K562 (cell line): ENCODE results near the gene C16orf96. TPM values are rescaled to one million over a fixed set of nuclear protein-coding genes. Genes with fewer than 3 reads are reported as not detected.
A peak's percentile ranks its signal among the peaks of the same experiment; 100 is the strongest.

Experiments used
- ATAC-seq: fragments of 200-7000 bp; cut with Tn5 transposase; 3 replicates; pipeline ENCODE4 v1.9.1; 2020; ENCODE audit warnings: moderate library complexity
- BruUV-seq: library from RNA; stranded (reverse); fragments of 400-500 nt; replicated peaks from 2 replicates; lab custom pipeline; 2021; lab: Mats Ljungman, UMichigan
- CTCF ChIA-PET: fragments of 300-600 bp; formaldehyde crosslinking; extraction: SDS; loops from one replicate; lab custom pipeline; 2021; ENCODE audit warnings: low intra/inter-chr PET ratio; lab: Yijun Ruan, JAX
- POLR2A ChIA-PET: fragments of 300-600, 350-650 bp; sonication (Branson Sonifier 250); formaldehyde crosslinking; extraction: SDS; loops from one replicate; lab custom pipeline; 2021; ENCODE audit warnings: antibody characterized with exemption, inconsistent platforms; lab: Yijun Ruan, JAX
- DNase-seq, 4 experiments: peaks; one replicate each; pipeline versions ENCODE4 v3.0.0 to v3.0.0-alpha.2; 2011 to 2018; ENCODE audit warnings: low spot score in 3 of 4, mixed read lengths in 3 of 4; ENCODE audit errors: extremely low read depth in 1 of 4
- FAIRE-seq: peaks from 2 replicates; lab custom pipeline; 2011; peaks lifted over from hg19 to GRCh38; lab: Jason Lieb, UNC
- H2AFZ ChIP-seq: 2 replicates; pipeline ENCODE4 v1.6.0; 2011; ENCODE audit warnings: low read depth, low read length, control low read depth, inconsistent platforms
- H3K27ac ChIP-seq: fragments of 200-600 bp; 3 replicates; pipeline ENCODE4 v1.8.0; 2011; ENCODE audit warnings: low read depth, mild to moderate bottlenecking, control low read depth, inconsistent platforms, low read length, moderate library complexity, mixed read lengths; ENCODE audit errors: extremely low read depth
- H3K27me3 ChIP-seq, 2 experiments: fragments of 300-600 bp in 1 of 2; 2 replicates in 1 of 2; 3 replicates in 1 of 2; pipeline versions ENCODE4 v1.6.0 to v1.8.0; 2011; ENCODE audit warnings: inconsistent platforms in 2 of 2, low read length in 2 of 2, mild to moderate bottlenecking in 1 of 2, mixed read lengths in 1 of 2, moderate library complexity in 1 of 2; ENCODE audit not compliant: control insufficient read depth in 2 of 2, insufficient read depth in 2 of 2
- H3K36me3 ChIP-seq: fragments of 300-600 bp; 3 replicates; pipeline ENCODE4 v1.8.0; 2011; ENCODE audit warnings: mild to moderate bottlenecking, low read length, inconsistent platforms; ENCODE audit not compliant: control insufficient read depth, insufficient read depth
- H3K4me1 ChIP-seq, 2 experiments: fragments of 200-600 bp in 1 of 2; replicated peaks in 1 of 2; 2 replicates in 1 of 2; 3 replicates in 1 of 2; pipeline versions ENCODE4 v1.5.1 to v1.8.0; 2011; ENCODE audit warnings: inconsistent platforms in 2 of 2, low read length in 2 of 2, mild to moderate bottlenecking in 1 of 2, mixed read lengths in 1 of 2, moderate library complexity in 1 of 2; ENCODE audit not compliant: control insufficient read depth in 2 of 2, insufficient read depth in 2 of 2
- H3K4me2 ChIP-seq: 2 replicates; pipeline ENCODE4 v1.6.1; 2011; ENCODE audit warnings: low read length, control low read depth, inconsistent platforms, mixed read lengths; ENCODE audit not compliant: insufficient read depth
- H3K4me3 ChIP-seq: fragments of 200-600 bp; sonication (generic), shearing (Covaris generic); 2 replicates; pipeline ENCODE4 v1.5.1; 2016; ENCODE audit warnings: control low read depth, inconsistent platforms
- H3K79me2 ChIP-seq: fragments of 200-600 bp; 3 replicates; pipeline ENCODE4 v1.8.0; 2011; ENCODE audit warnings: low read length, inconsistent platforms; ENCODE audit not compliant: control insufficient read depth, insufficient read depth
- H3K9ac ChIP-seq, 2 experiments: 2 replicates each; pipeline versions ENCODE4 v1.6.0 to v1.6.1; 2011; ENCODE audit warnings: low read depth in 2 of 2, low read length in 2 of 2, control low read depth in 1 of 2, inconsistent platforms in 1 of 2, mild to moderate bottlenecking in 1 of 2, mixed read lengths in 1 of 2; ENCODE audit not compliant: insufficient read depth in 1 of 2
- H3K9me1 ChIP-seq: one replicate; pipeline ENCODE4 v1.6.0; 2011; ENCODE audit warnings: inconsistent platforms, mild to moderate bottlenecking, low read length, moderate library complexity; ENCODE audit not compliant: control insufficient read depth, insufficient read depth
- H3K9me3 ChIP-seq: replicated peaks from 2 replicates; pipeline ENCODE4 v1.5.1; 2011; ENCODE audit warnings: low read depth, low read length, inconsistent platforms; ENCODE audit not compliant: control insufficient read depth, insufficient read depth
- H4K20me1 ChIP-seq: replicated peaks from 2 replicates; pipeline ENCODE4 v1.6.1; 2011; ENCODE audit warnings: low read length, inconsistent platforms, mixed read lengths; ENCODE audit not compliant: control insufficient read depth, insufficient read depth
- ELF1 ChIP-seq: fragments of 200-800 bp; sonication (Bioruptor generic); IDR thresholded peaks from 2 replicates; pipeline ENCODE4 v1.6.1; 2016; ENCODE audit warnings: missing genetic modification characterization, missing compliant biosample characterization
- HNRNPL ChIP-seq: fragments of 200-400 bp; formaldehyde crosslinking; IDR thresholded peaks from 2 replicates; pipeline ENCODE4 v1.6.1; 2017; ENCODE audit warnings: low read depth, mild to moderate bottlenecking, low read length
- MAFF ChIP-seq: IDR thresholded peaks from 2 replicates; pipeline ENCODE4 v1.6.1; 2012; ENCODE audit warnings: low read length, improper control_type of control experiment
- MIER1 ChIP-seq: fragments of 450-650 bp; IDR thresholded peaks from 2 replicates; pipeline ENCODE4 v1.6.1; 2016; ENCODE audit warnings: antibody characterized with exemption, mild to moderate bottlenecking, low read depth
- NR3C1 ChIP-seq: sonication (generic); formaldehyde crosslinking; IDR thresholded peaks from 2 replicates; pipeline ENCODE4 v1.8.1; 2022; ENCODE audit warnings: missing genetic modification reagents
- POLR2AphosphoS2 ChIP-seq: IDR thresholded peaks from 2 replicates; pipeline ENCODE4 v1.6.1; 2012; ENCODE audit warnings: low read length, improper control_type of control experiment
- SAFB2 ChIP-seq: fragments of 200-400 bp; formaldehyde crosslinking; IDR thresholded peaks from 2 replicates; pipeline ENCODE4 v1.6.1; 2018; ENCODE audit warnings: borderline replicate concordance, low read length, low read depth, moderate library complexity; ENCODE audit not compliant: severe bottlenecking
- SIX5 ChIP-seq, 2 experiments: IDR thresholded peaks; 2 replicates each; pipeline ENCODE4 v1.6.1; 2011; ENCODE audit warnings: low read length in 2 of 2, borderline replicate concordance in 1 of 2, low read depth in 1 of 2, mild to moderate bottlenecking in 1 of 2, moderate library complexity in 1 of 2; ENCODE audit not compliant: insufficient read depth in 1 of 2
- TAF9B ChIP-seq: fragments of 450-650 bp; IDR thresholded peaks from 2 replicates; pipeline ENCODE4 v1.6.1; 2018; ENCODE audit warnings: mild to moderate bottlenecking; ENCODE audit not compliant: partially characterized antibody
- ZKSCAN8 ChIP-seq: fragments of 200-800 bp; sonication (Bioruptor generic); IDR thresholded peaks from 2 replicates; pipeline ENCODE4 v1.6.1; 2016; ENCODE audit warnings: missing genetic modification characterization, missing compliant biosample characterization
- ZNF253 ChIP-seq: fragments of 250-450 bp; sonication (Bioruptor Pico); conservative IDR thresholded peaks from 2 replicates; pipeline ENCODE4 v1.6.1; 2021; ENCODE audit warnings: mild to moderate bottlenecking
- ZNF347 ChIP-seq: fragments of 450-650 bp; formaldehyde crosslinking; IDR thresholded peaks from 2 replicates; pipeline ENCODE4 v1.4.0; 2020; ENCODE audit warnings: low read depth, mild to moderate bottlenecking, moderate library complexity
- ZNF586 ChIP-seq: fragments of 450-650 bp; formaldehyde crosslinking; conservative IDR thresholded peaks from 2 replicates; pipeline ENCODE4 v1.4.0; 2020; ENCODE audit warnings: mild to moderate bottlenecking, moderate library complexity
- ZNF717 ChIP-seq: fragments of 250-450 bp; sonication (Bioruptor Pico); IDR thresholded peaks from 2 replicates; pipeline ENCODE4 v1.5.0; 2021
- WGBS: fragments of 100-300 bp; shearing (Covaris generic); methylation state at CpG from one replicate; pipeline ENCODE4 v1.1.6; 2016; ENCODE audit warnings: low coverage, mixed read lengths; ENCODE audit not compliant: insufficient coverage; ENCODE audit errors: missing lambda C conversion rate; 5-methylcytosine and 5-hydroxymethylcytosine counted together
- in situ Hi-C: fragments of 300-500 bp; cut with MboI; formaldehyde crosslinking; loops from 4 replicates; pipeline ENCODE4 v1.15.0; 2018; ENCODE audit warnings: inconsistent platforms, mixed read lengths
- intact Hi-C: fragments of 100-400 bp; cut with micrococcal nuclease; formaldehyde crosslinking; loops from 2 replicates; pipeline ENCODE4 v1.14.2; 2022
- polyA plus RNA-seq, 8 experiments: library from polyadenylated mRNA; depleted of rRNA in 4 of 8; stranded (reverse) in 5 of 8; unstranded in 3 of 8; fragments of >200 nt; fragmentation: Nextera tagmentation in 2 of 8; fragmentation: Illumina TruSeq in 1 of 8; extraction: Ambion mirVana in 2 of 8; extraction: Trizol in 1 of 8; gene quantifications; 2 replicates each; pipeline versions ENCODE4 v1.2.1 to v1.2.3, GENCODE V29; 2011 to 2014; ENCODE audit warnings: inconsistent platforms in 1 of 8, missing spikeins in 1 of 8
- total RNA-seq, 7 experiments: library from RNA; depleted of rRNA in 6 of 7; stranded (reverse); fragments of >200 nt in 6 of 7; fragmentation: Illumina TruSeq in 2 of 7; extraction: Trizol in 2 of 7; gene quantifications; 2 replicates each; pipeline versions ENCODE4 v1.2.1 to v1.2.3, GENCODE V29; 2011 to 2021; ENCODE audit warnings: low replicate concordance in 1 of 7
- TF ChIP-seq, protein P1 (sequence below): fragments of 250-450 bp; sonication (Bioruptor Pico); IDR thresholded peaks from 2 replicates; pipeline ENCODE4 v1.8.0; 2021; ENCODE audit warnings: mild to moderate bottlenecking, moderate library complexity
- TF ChIP-seq, protein P2 (sequence below): fragments of 450-650 bp; IDR thresholded peaks from 2 replicates; pipeline ENCODE4 v1.6.1; 2017; ENCODE audit warnings: mild to moderate bottlenecking, moderate library complexity
- TF ChIP-seq, protein P3 (sequence below): sonication (generic); formaldehyde crosslinking; IDR thresholded peaks from 2 replicates; pipeline ENCODE4 v1.8.0; 2022; ENCODE audit warnings: mild to moderate bottlenecking, low read depth, missing genetic modification reagents

The C16orf96 gene
- total and polyA plus RNA-seq, 9 of the 15 experiments (the other 6 are each of a cell fraction or from before 2014, with no cell fraction given), result not detected

DNA sequence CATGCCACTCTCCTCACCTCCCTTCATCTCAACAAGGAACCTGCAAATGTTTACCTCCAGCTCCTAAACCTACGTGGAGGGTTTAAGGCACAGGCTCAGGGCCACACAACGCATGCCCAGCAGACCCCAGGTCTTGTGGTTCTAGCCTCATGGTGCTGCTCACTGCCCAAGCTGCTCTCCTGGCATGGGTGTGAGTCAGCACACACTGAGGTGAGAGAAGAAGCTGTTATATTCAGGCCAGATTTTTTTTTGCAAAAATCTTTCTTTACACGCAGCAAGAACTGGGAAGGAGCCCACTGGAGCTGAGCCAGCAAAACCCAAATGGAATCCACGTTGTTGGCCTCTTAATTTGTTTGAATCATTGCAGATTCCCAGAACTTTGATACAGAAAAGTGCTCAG is 5.5 kb upstream of the C16orf96 start:
- H3K4me3 ChIP-seq, result no peak overlapping the region
- intact Hi-C loops (no loop called here), in situ Hi-C loops (no loop called here)
- no peak overlapping the region for H3K4me2 ChIP-seq
- H3K9ac ChIP-seq, result no peak overlapping the region
- ATAC-seq (no peak), FAIRE-seq (no peak), DNase-seq (peak in 1 of 4 experiments; percentile 3)
- H2AFZ ChIP-seq, result no peak overlapping the region
- no TSS peak for BruUV-seq
- no peaks in the 10 kb centered on the region for H3K79me2 ChIP-seq
- H3K27ac ChIP-seq, result no peak overlapping the region
- TF ChIP-seq HNRNPL, result no peak
- TF ChIP-seq, protein P1, sequence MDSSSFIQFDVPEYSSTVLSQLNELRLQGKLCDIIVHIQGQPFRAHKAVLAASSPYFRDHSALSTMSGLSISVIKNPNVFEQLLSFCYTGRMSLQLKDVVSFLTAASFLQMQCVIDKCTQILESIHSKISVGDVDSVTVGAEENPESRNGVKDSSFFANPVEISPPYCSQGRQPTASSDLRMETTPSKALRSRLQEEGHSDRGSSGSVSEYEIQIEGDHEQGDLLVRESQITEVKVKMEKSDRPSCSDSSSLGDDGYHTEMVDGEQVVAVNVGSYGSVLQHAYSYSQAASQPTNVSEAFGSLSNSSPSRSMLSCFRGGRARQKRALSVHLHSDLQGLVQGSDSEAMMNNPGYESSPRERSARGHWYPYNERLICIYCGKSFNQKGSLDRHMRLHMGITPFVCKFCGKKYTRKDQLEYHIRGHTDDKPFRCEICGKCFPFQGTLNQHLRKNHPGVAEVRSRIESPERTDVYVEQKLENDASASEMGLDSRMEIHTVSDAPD, result no peak
- TF ChIP-seq, protein P2, sequence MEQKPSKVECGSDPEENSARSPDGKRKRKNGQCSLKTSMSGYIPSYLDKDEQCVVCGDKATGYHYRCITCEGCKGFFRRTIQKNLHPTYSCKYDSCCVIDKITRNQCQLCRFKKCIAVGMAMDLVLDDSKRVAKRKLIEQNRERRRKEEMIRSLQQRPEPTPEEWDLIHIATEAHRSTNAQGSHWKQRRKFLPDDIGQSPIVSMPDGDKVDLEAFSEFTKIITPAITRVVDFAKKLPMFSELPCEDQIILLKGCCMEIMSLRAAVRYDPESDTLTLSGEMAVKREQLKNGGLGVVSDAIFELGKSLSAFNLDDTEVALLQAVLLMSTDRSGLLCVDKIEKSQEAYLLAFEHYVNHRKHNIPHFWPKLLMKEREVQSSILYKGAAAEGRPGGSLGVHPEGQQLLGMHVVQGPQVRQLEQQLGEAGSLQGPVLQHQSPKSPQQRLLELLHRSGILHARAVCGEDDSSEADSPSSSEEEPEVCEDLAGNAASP, result no peak
- no peak for TF ChIP-seq ELF1 (tag)
- no peak for TF ChIP-seq ZKSCAN8
- TF ChIP-seq SIX5 (IDR thresholded peaks at IDR 0.05; ENCODE audit: borderline replicate concordance in 1 of 2, insufficient read depth in 1 of 2, low read depth in 1 of 2, low read length in 2 of 2), result no peak
- TF ChIP-seq, protein P3, sequence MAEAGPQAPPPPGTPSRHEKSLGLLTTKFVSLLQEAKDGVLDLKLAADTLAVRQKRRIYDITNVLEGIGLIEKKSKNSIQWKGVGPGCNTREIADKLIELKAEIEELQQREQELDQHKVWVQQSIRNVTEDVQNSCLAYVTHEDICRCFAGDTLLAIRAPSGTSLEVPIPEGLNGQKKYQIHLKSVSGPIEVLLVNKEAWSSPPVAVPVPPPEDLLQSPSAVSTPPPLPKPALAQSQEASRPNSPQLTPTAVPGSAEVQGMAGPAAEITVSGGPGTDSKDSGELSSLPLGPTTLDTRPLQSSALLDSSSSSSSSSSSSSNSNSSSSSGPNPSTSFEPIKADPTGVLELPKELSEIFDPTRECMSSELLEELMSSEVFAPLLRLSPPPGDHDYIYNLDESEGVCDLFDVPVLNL, result no peak
- no peak for TF ChIP-seq POLR2AphosphoS2
- TF ChIP-seq ZNF253, result no peak
- no peak for TF ChIP-seq ZNF717 (CRISPR knock-in tag)
- no peak for TF ChIP-seq MIER1
- TF ChIP-seq NR3C1 (CRISPR knock-in tag), result no peak
- no peak for TF ChIP-seq SAFB2
- no peak for TF ChIP-seq ZNF347 (CRISPR knock-in tag)
- TF ChIP-seq MAFF, result no peak
- TF ChIP-seq ZNF586 (CRISPR knock-in tag), result no peak
- TF ChIP-seq TAF9B, result no peak
- peaks cover 2% of the 10 kb centered on the region for H3K9me1 ChIP-seq
- no peaks in the 10 kb centered on the region for H4K20me1 ChIP-seq
- 3% methylated on average over 4 of the region's 4 CpGs for WGBS
- H3K36me3 ChIP-seq, result no peaks in the 10 kb centered on the region
- POLR2A ChIA-PET, result interaction anchor here (1.2 kb wide), 1 partner anchor 11 kb away, joined by 3 read pairs; no protein-coding TSS in a partner anchor
- no peaks in the 10 kb centered on the region for H3K9me3 ChIP-seq
- H3K4me1 ChIP-seq, result no peaks in the 10 kb centered on the region; a peak in 1 of 5 replicates
- CTCF ChIA-PET, result interaction anchor here (0.5 kb wide), 1 partner anchor 44 kb away, joined by 3 read pairs; no protein-coding TSS in a partner anchor
- H3K27me3 ChIP-seq, result peaks cover 32 to 61% of the 10 kb centered on the region in 2 experiments
